Cerebellar nuclear complex (tissue), 1 donor: Measurements from ENCODE around the gene MKKS.

Source experiments
- DNase-seq, 2 experiments: peaks; one replicate each; lab custom pipeline; 2025; lab: John Stamatoyannopoulos, UW

MKKS gene

GRCh38 chr20:10368702-10369041 is 65.3 kb downstream of the MKKS start:
- DNase-seq: no peak

DNA sequence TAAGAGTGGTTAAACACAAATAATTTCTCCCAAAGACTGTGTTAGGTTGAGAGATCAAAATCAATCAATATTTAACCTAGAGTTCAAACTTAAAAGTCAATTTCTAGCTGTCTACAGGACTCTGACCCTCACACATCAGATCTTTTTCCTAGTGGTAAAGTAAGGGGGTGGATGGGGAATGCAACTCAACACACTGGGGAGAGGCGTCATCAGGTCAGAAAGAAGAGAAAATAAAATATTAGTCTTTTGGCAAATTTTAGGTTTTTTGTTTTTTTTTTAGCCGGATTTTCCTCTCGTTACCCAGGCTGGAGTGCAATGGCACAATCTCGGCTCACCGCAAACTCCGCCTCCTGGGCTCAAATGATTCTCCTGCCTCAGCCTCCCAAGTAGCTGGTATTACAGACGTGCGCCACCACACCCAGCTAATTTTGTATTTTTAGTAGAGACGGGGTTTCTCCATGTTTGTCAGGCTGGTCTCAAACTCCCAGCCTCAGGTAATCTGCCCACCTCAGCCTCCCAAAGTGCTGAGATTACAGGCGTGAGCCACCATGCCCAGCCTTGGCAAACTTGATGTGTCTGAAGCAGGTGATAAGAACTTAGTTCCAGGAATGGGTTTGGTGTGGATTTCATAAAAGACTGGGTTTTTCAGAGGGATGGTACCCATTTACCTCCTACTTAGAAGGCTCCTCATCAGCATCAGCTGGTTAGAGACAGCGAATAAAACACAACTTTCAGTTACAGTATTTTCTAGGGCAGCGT is 65.9 kb downstream of the MKKS start:
- no peak for DNase-seq

DNA sequence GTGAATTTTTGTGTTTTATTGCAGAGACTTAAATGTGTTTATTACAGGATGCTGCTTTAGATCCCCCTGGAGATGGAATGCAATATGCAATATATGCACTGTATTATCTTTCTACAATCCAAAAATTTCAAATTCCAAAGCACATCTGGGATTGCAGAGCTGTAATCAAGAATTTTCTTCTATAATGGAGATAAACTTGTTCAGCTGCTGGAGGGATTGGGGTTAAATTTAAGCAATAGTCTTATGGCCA is 66.4 kb downstream of the MKKS start:
- DNase-seq: no peak

DNA sequence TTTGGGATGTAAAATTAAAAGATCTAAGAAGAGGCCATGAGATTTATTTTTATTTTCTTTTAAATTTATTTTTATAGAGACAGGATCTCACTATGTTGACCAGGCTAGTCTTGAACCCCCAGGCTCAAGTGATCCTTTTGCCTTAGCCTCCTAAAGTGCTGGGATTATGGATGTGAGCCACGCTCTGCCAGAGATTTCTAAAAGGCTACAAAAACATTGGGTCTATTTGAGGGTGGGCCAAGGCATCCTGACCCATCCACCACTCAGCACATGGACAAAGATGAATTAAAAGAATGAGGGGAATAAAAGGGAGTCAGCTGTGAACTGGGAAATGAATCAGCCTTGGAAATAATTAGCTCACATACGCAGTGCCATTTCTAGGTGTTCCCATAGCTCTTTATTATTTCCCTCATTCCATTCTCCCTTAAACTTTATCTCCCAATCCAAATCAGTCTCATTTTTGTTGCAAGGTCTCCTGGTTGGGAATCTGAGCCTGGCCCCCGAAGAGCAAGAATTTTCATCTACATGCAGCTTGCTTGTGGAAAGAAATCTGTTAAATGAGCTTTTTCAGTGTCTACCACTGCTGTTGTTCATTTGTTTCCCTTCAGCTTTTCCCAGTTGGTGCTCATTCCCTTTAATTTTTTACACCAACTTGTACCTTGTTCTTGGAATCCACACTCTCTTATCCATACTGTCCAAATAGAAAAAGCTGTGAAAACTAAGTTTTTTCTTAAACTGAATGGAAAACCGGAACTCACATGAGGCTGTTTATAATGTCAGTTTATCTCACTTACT is 66.9 kb downstream of the MKKS start:
- DNase-seq: no peak

DNA sequence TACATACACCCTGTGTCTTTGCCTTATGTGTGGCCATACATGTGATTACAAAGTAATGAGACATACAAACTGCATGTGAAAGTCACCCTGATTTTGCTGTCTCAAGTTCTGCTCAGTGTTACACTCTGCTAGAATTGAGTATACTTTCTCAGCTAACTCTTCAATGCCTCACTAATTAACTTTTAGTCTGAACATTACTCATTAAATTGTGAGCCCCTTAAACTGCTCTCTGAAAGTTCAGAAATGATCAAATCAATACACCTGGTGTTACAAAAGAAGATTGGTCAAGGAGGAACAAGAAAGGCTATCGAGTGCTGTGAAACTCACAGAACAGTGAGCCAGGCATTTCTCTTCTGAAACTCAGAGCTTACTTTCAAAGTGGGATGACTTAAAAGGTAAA is 71.3 kb downstream of the MKKS start:
- DNase-seq: no peak

GRCh38 chr20:10360878-10361277 is 73.1 kb downstream of the MKKS start:
- no peak for DNase-seq

- no peak for DNase-seq
Measured at GRCh38 chr20:10359621-10360040, 74.4 kb downstream of the MKKS start.

DNA sequence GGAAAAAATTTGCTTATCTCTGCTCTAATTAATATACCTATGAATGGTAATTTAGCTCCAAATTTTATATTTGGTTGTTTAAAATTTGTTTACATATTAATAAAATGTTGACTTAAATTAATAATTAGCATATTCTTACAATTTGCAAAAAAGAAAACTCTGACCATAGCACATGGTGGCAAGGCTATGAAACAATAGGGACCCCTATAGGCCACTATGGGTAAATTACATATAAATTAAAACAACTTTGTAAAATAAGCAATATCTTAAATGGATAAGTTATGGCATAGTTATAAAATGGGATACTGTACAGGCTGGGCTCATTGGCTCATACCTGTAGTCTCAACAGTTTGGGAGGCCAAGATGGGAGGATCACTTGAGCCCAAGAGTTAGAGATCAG is 76.0 kb downstream of the MKKS start:
- DNase-seq: no peak

DNA sequence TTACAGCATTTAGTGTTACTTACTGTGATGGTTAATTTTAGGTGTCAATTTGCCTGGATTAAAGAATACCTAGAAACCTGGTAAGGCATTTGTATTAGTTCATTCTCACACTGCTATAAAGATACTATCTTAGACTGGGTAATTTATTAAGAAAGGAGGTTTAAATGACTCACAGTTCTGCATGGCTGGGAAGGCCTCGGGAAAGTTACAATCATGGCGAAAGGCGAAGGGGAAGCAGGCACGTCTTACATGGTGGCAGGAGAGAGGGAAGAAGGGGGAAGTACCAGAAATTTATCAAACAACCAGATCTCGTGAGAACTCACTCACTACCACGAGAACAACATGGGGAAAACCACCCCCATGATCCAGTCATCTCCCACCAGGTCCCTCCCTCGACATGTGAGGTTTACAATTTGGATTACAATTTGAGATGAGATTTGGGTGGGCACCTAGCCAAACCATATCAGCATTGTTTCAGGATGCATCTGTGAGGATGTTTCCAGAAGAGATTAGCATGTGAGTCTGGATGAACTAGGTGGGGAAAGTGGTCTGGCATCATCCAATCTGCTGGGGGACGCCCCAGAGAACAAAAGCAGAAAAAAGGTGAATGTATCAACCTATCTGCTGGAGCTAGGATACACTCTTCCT is 76.8 kb downstream of the MKKS start:
- DNase-seq: no peak

- DNase-seq: no peak
Measured at GRCh38 chr20:10356628-10357027, 77.4 kb downstream of the MKKS start.

- no peak for DNase-seq
Measured at GRCh38 chr20:10352934-10353824, 80.8 kb downstream of the MKKS start.
